Astrocyte (in vitro differentiated cells and primary cell): Measurements from ENCODE around the gene SLC45A1. TPM values are rescaled to one million over a fixed set of nuclear protein-coding genes. Genes with fewer than 3 reads are reported as not detected.

Experiments used
- DNase-seq: peaks from one replicate; pipeline ENCODE4 v3.0.0-alpha.2; 2010; ENCODE audit warnings: low read depth
- FAIRE-seq: peaks from 2 replicates; lab custom pipeline; 2011; peaks lifted over from hg19 to GRCh38; lab: Jason Lieb, UNC
- H2AFZ ChIP-seq: 2 replicates; pipeline ENCODE4 v1.6.0; 2012; ENCODE audit warnings: low read depth, low read length, inconsistent platforms
- H3K27ac ChIP-seq: 2 replicates; pipeline ENCODE4 v1.5.1; 2011; ENCODE audit warnings: low read depth, low read length, inconsistent platforms
- H3K27me3 ChIP-seq: 2 replicates; pipeline ENCODE4 v1.6.0; 2011; ENCODE audit warnings: low read length, inconsistent platforms; ENCODE audit not compliant: insufficient read depth
- H3K36me3 ChIP-seq: 2 replicates; pipeline ENCODE4 v1.5.1; 2011; ENCODE audit warnings: low read length, inconsistent platforms; ENCODE audit not compliant: insufficient read depth
- H3K4me1 ChIP-seq: 2 replicates; pipeline ENCODE4 v1.5.1; 2011; ENCODE audit warnings: low read length, inconsistent platforms; ENCODE audit not compliant: insufficient read depth
- H3K4me2 ChIP-seq: 2 replicates; pipeline ENCODE4 v1.6.0; 2012; ENCODE audit warnings: low read length, inconsistent platforms
- H3K4me3 ChIP-seq: 2 replicates; pipeline ENCODE4 v1.5.1; 2011; ENCODE audit warnings: low read depth, mild to moderate bottlenecking, low read length, inconsistent platforms; ENCODE audit not compliant: insufficient read depth
- H3K79me2 ChIP-seq: 2 replicates; pipeline ENCODE4 v1.6.0; 2012; ENCODE audit warnings: mild to moderate bottlenecking, low read length, inconsistent platforms; ENCODE audit not compliant: insufficient read depth
- H3K9ac ChIP-seq: 2 replicates; pipeline ENCODE4 v1.6.0; 2012; ENCODE audit warnings: mild to moderate bottlenecking, low read length, inconsistent platforms
- H3K9me3 ChIP-seq: 2 replicates; pipeline ENCODE4 v1.5.1; 2012; ENCODE audit warnings: low read depth, mild to moderate bottlenecking, low read length, inconsistent platforms; ENCODE audit not compliant: insufficient read depth
- H4K20me1 ChIP-seq: 2 replicates; pipeline ENCODE4 v1.6.0; 2012; ENCODE audit warnings: low read length, inconsistent platforms; ENCODE audit not compliant: insufficient read depth
- H3K27ac Mint-ChIP-seq: one replicate; pipeline ENCODE4 v1.8.0; 2021; ENCODE audit warnings: mild to moderate bottlenecking, mixed read lengths; ENCODE audit not compliant: unreplicated experiment
- H3K27me3 Mint-ChIP-seq: one replicate; pipeline ENCODE4 v1.8.0; 2021; ENCODE audit warnings: low read depth, mixed read lengths; ENCODE audit not compliant: unreplicated experiment
- H3K36me3 Mint-ChIP-seq: one replicate; pipeline ENCODE4 v1.8.0; 2021; ENCODE audit warnings: low read depth, mixed read lengths; ENCODE audit not compliant: unreplicated experiment
- H3K4me1 Mint-ChIP-seq: one replicate; pipeline ENCODE4 v1.8.0; 2021; ENCODE audit warnings: low read depth, mixed read lengths; ENCODE audit not compliant: unreplicated experiment
- H3K4me3 Mint-ChIP-seq: one replicate; pipeline ENCODE4 v1.8.0; 2021; ENCODE audit warnings: mild to moderate bottlenecking, moderate library complexity, mixed read lengths; ENCODE audit not compliant: unreplicated experiment
- H3K9me3 Mint-ChIP-seq: one replicate; pipeline ENCODE4 v1.8.0; 2021; ENCODE audit warnings: mild to moderate bottlenecking, mixed read lengths; ENCODE audit not compliant: unreplicated experiment
- CTCF ChIP-seq: IDR thresholded peaks from 2 replicates; pipeline ENCODE4 v1.5.1; 2011; ENCODE audit warnings: low read depth, mild to moderate bottlenecking, inconsistent platforms, low read length, moderate library complexity; ENCODE audit not compliant: insufficient read depth
- EZH2 ChIP-seq: IDR thresholded peaks from 2 replicates; pipeline ENCODE4 v1.6.1; 2012; ENCODE audit warnings: mild to moderate bottlenecking, low read length, inconsistent platforms; ENCODE audit not compliant: insufficient read depth
- total RNA-seq: library from RNA; stranded (reverse); gene quantifications from 2 replicates; pipeline ENCODE4 v1.2.1, GENCODE V29; 2021

Gene SLC45A1
- total RNA-seq, 1 donor from 2014 or later = 0.95 TPM

- Histone ChIP-seq H3K36me3 (no peaks in the 10 kb centered on the region), H3K79me2 (peaks cover 79% of the 10 kb centered on the region), H3K9me3 (no peaks in the 10 kb centered on the region), H4K20me1 (peaks cover 83% of the 10 kb centered on the region), H3K4me2 (no peak overlapping the region), H3K9ac (no peak overlapping the region), H3K27me3 (no peaks in the 10 kb centered on the region), H3K4me3 (no peak overlapping the region), H3K4me1 (peaks cover 27% of the 10 kb centered on the region), H3K27ac (no peak overlapping the region), H2AFZ (no peak overlapping the region)
- Mint-ChIP-seq H3K4me1 (peaks cover 51% of the 10 kb centered on the region), H3K27ac (no peak overlapping the region), H3K9me3 (no peaks in the 10 kb centered on the region), H3K36me3 (peaks cover 10% of the 10 kb centered on the region), H3K4me3 (no peak overlapping the region), H3K27me3 (no peaks in the 10 kb centered on the region)
- no peak for DNase-seq
- FAIRE-seq = no peak
- TF ChIP-seq EZH2 (no peak), CTCF (no peak)
These were observed 58.5 kb downstream of the SLC45A1 start for GRCh38 chr1:8376358-8376840.

GRCh38 chr1:8377271-8377981 is 59.5 kb downstream of the SLC45A1 start:
- Mint-ChIP-seq H3K4me3 (no peak overlapping the region), H3K4me1 (peaks cover 48% of the 10 kb centered on the region), H3K27me3 (no peaks in the 10 kb centered on the region), H3K36me3 (peaks cover 10% of the 10 kb centered on the region), H3K9me3 (no peaks in the 10 kb centered on the region), H3K27ac (no peak overlapping the region)
- no peak overlapping the region for H2AFZ ChIP-seq
- DNase-seq (no peak), FAIRE-seq (no peak)
- H3K4me1 ChIP-seq = peaks cover 34% of the 10 kb centered on the region
- H3K4me3 ChIP-seq = no peak overlapping the region
- peaks cover 78% of the 10 kb centered on the region for H3K79me2 ChIP-seq
- H3K9me3 ChIP-seq = no peaks in the 10 kb centered on the region
- H3K4me2 ChIP-seq = no peak overlapping the region
- H4K20me1 ChIP-seq = peaks cover 83% of the 10 kb centered on the region
- no peak overlapping the region for H3K9ac ChIP-seq
- TF ChIP-seq EZH2 (no peak), CTCF (no peak)
- H3K27me3 ChIP-seq = no peaks in the 10 kb centered on the region
- H3K27ac ChIP-seq = no peak overlapping the region
- no peaks in the 10 kb centered on the region for H3K36me3 ChIP-seq

- no peak overlapping the region for H3K4me3 ChIP-seq
- no peak for DNase-seq
- TF ChIP-seq CTCF (no peak), EZH2 (no peak)
These were observed 60.3 kb downstream of the SLC45A1 start for GRCh38 chr1:8378178-8378577.

More at GRCh38 chr1:8378178-8378577, 60.3 kb downstream of the SLC45A1 start:
- peaks cover 28% of the 10 kb centered on the region for H3K4me1 ChIP-seq
- H3K27ac ChIP-seq = no peak overlapping the region
- FAIRE-seq = no peak
- Mint-ChIP-seq H3K27ac (no peak overlapping the region), H3K4me1 (peaks cover 43% of the 10 kb centered on the region), H3K27me3 (no peaks in the 10 kb centered on the region), H3K36me3 (peaks cover 10% of the 10 kb centered on the region), H3K4me3 (no peak overlapping the region), H3K9me3 (no peaks in the 10 kb centered on the region)
- H3K4me2 ChIP-seq = no peak overlapping the region
- no peak overlapping the region for H3K9ac ChIP-seq
- H2AFZ ChIP-seq = no peak overlapping the region
- H3K36me3 ChIP-seq = no peaks in the 10 kb centered on the region
- no peaks in the 10 kb centered on the region for H3K9me3 ChIP-seq
- H3K27me3 ChIP-seq = no peaks in the 10 kb centered on the region
- peaks cover 80% of the 10 kb centered on the region for H3K79me2 ChIP-seq
- peaks cover 83% of the 10 kb centered on the region for H4K20me1 ChIP-seq
